Gastrocnemius medialis (tissue), 4 donors: Measurements from ENCODE around the gene PPARA. TPM values are rescaled to one million over a fixed set of nuclear protein-coding genes. Genes with fewer than 3 reads are reported as not detected.

Source experiments
- ATAC-seq, 2 donors: fragments of 150-250 bp; one replicate each; pipeline ENCODE4 v1.9.1; 2016
- DNase-seq, 2 donors: peaks; one replicate each; pipeline ENCODE4 v3.0.0-alpha.2; 2019
- H3K27ac ChIP-seq, 4 donors: fragments of 200-600 bp; sonication (generic); 1 replicate in 1 of 4; 2 replicates in 3 of 4; pipeline ENCODE4 v1.5.1; 2016 to 2018; ENCODE audit warnings: mild to moderate bottlenecking in 2 of 4, moderate library complexity in 1 of 4
- H3K27me3 ChIP-seq, 3 donors: fragments of 200-600 bp; sonication (generic) in 2 of 3; 1 replicate in 1 of 3; 2 replicates in 2 of 3; pipeline versions ENCODE4 v1.5.1 to v1.6.0; 2016 to 2019; ENCODE audit warnings: mild to moderate bottlenecking in 1 of 3, moderate library complexity in 1 of 3
- H3K36me3 ChIP-seq, 2 donors: fragments of 200-600 bp; sonication (generic) in 1 of 2; one replicate each; pipeline ENCODE4 v1.5.1; 2017 to 2018
- H3K4me1 ChIP-seq, 2 donors: fragments of 200-600 bp; sonication (generic) in 1 of 2; one replicate each; pipeline ENCODE4 v1.5.1; 2016 to 2017; ENCODE audit warnings: mild to moderate bottlenecking in 2 of 2
- H3K4me3 ChIP-seq, 4 donors: fragments of 200-600 bp; sonication (generic) in 3 of 4; 1 replicate in 1 of 4; 2 replicates in 3 of 4; pipeline ENCODE4 v1.5.1; 2016 to 2019; ENCODE audit warnings: mild to moderate bottlenecking in 2 of 4
- H3K9me3 ChIP-seq, 3 donors: fragments of 200-600 bp; sonication (generic) in 2 of 3; 1 replicate in 1 of 3; 2 replicates in 2 of 3; pipeline ENCODE4 v1.5.1; 2016 to 2019
- POLR2A ChIP-seq, 2 donors: fragments of 450-650 bp; IDR thresholded peaks; one replicate each; pipeline ENCODE4 v1.6.1; 2017; ENCODE audit warnings: antibody characterized with exemption in 2 of 2, mild to moderate bottlenecking in 2 of 2, moderate library complexity in 2 of 2
- in situ Hi-C, 4 donors: fragments of 200-750 bp; cut with MboI; loops; one replicate each; pipeline versions ENCODE4 v1.15.0 to v1.8.0; 2017; ENCODE audit warnings: low sequenced_read_pairs in 4 of 4
- intact Hi-C: fragments of 100-400 bp; cut with DNase I; formaldehyde crosslinking; loops from one replicate; pipeline ENCODE4 v1.15.1; 2023; ENCODE audit warnings: low total_unique reads
- total RNA-seq, 4 donors: library from RNA; depleted of rRNA; stranded (reverse); fragments of >200 nt; gene quantifications; one replicate each; pipeline versions ENCODE4 v1.1.0 to v1.2.3, GENCODE V29; 2016
- TF ChIP-seq, protein P1 (sequence below), 5 experiments: fragments of 450-650 bp in 3 of 5; fragments of 200-600 bp in 2 of 5; sonication (generic) in 2 of 5; IDR thresholded peaks in 4 of 5; conservative IDR thresholded peaks in 1 of 5; 1 replicate in 4 of 5; 2 replicates in 1 of 5; pipeline ENCODE4 v1.5.1; 2016 to 2019; ENCODE audit warnings: antibody characterized with exemption in 5 of 5, mild to moderate bottlenecking in 3 of 5, moderate library complexity in 3 of 5

PPARA gene
- total RNA-seq, 4 donors from 2014 or later, result 29.6 to 74.8 (median 57.9) TPM

DNA sequence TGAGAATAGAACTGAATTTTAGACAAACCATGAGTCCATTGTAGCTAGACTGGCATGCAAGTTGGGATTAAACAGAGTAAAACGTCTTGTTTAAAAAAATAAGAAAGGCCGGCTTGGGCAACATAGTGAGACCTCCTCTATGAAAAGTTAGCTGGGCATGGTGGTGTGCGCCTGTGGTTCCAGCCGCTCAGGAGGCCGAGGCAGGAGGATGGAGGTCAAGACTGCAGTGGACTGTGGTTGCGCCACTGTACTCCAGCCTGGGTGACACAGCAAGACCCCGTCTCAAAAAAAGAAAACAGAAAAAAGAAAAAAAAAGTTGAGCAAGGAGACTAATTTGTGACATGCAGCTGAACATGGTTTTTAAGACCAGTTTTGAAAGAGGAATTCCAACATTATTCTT is 76.3 kb downstream of the PPARA start:
- in situ Hi-C loops, result no loop called here
- no peak overlapping the region for H3K27ac ChIP-seq
- no peak for ATAC-seq
- TF ChIP-seq, protein P1, sequence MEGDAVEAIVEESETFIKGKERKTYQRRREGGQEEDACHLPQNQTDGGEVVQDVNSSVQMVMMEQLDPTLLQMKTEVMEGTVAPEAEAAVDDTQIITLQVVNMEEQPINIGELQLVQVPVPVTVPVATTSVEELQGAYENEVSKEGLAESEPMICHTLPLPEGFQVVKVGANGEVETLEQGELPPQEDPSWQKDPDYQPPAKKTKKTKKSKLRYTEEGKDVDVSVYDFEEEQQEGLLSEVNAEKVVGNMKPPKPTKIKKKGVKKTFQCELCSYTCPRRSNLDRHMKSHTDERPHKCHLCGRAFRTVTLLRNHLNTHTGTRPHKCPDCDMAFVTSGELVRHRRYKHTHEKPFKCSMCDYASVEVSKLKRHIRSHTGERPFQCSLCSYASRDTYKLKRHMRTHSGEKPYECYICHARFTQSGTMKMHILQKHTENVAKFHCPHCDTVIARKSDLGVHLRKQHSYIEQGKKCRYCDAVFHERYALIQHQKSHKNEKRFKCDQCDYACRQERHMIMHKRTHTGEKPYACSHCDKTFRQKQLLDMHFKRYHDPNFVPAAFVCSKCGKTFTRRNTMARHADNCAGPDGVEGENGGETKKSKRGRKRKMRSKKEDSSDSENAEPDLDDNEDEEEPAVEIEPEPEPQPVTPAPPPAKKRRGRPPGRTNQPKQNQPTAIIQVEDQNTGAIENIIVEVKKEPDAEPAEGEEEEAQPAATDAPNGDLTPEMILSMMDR (IDR thresholded peaks at IDR 0.05 in 4 of 5, conservative IDR thresholded peaks at IDR 0.05 in 1 of 5), result no peak
- no peak for TF ChIP-seq POLR2A (IDR thresholded peaks at IDR 0.05)
- no peaks in the 10 kb centered on the region for H3K9me3 ChIP-seq
- H3K4me1 ChIP-seq, result no peaks in the 10 kb centered on the region
- intact Hi-C loops, result no loop called here
- H3K36me3 ChIP-seq, result peaks cover 0 to 21% of the 10 kb centered on the region in 2 donors
- no peak for DNase-seq
- H3K27me3 ChIP-seq, result no peaks in the 10 kb centered on the region
- no peak overlapping the region for H3K4me3 ChIP-seq

DNA sequence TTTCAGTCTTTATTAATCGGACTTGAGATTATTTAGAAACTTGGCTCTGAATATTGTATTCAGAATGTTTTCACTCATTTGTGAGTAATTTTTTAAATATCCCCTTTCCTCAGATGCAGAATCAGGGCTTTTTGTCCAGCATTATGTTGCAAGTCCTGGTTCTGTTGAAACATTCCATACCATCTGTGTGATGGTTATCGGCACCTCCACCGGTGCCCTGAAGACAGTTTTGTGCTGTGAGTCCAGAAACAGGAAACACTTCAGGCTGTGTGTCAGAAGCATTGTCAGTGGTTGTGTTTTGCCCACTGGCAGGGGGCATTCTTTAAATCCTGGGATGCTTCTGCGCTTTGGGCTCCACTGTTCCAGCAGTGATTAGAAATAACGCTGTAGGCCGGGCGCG is 79.4 kb downstream of the PPARA start:
- intact Hi-C loops, result no loop called here
- H3K27me3 ChIP-seq, result no peaks in the 10 kb centered on the region

DNA sequence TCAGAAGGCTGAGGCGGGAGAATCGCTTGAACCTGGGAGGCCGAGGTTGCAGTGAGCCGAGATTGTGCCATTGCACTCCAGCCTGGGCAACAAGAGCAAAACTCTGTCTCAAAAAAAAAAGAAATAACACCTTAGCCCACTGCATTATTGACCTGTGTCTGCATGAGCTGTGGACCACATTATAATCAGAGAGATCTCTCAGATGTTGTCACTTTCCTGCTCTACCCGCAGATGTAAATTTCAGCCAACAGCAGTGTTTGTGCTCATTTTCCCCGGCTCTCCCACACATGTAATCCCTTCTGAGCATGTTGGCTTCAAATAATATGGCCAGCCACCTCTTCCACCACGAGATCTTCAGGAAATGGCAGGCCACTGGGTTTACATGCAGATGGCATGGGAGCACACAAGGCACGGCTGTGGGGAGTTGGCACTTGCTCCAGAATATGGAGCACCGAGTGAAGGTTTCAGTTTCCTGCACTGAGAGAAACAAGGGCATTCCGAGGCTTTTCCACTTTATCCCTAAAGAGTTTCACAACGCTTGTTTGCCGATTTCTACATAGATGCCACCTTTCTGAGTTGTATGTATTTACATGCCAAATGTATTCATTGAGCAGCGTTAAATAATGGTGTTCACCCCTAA is 80.1 kb downstream of the PPARA start:
- intact Hi-C loops, result no loop called here
- Histone ChIP-seq H3K4me3 (no peak overlapping the region), H3K9me3 (no peaks in the 10 kb centered on the region), H3K36me3 (peaks cover 0 to 11% of the 10 kb centered on the region in 2 donors), H3K4me1 (peaks cover 9 to 11% of the 10 kb centered on the region in 2 donors), H3K27ac (no peak overlapping the region), H3K27me3 (no peaks in the 10 kb centered on the region)
- ATAC-seq, result no peak
- TF ChIP-seq, protein P1 (IDR thresholded peaks at IDR 0.05 in 4 of 5, conservative IDR thresholded peaks at IDR 0.05 in 1 of 5), result no peak
- no peak for TF ChIP-seq POLR2A (IDR thresholded peaks at IDR 0.05)
- no peak for DNase-seq
- in situ Hi-C loops, result no loop called here

More for the DNA sequence above, 79.4 kb downstream of the PPARA start:
- in situ Hi-C loops, result no loop called here
- TF ChIP-seq, protein P1 (IDR thresholded peaks at IDR 0.05 in 4 of 5, conservative IDR thresholded peaks at IDR 0.05 in 1 of 5), result no peak
- no peak for TF ChIP-seq POLR2A (IDR thresholded peaks at IDR 0.05)
- no peak overlapping the region for H3K4me3 ChIP-seq
- ATAC-seq (no peak), DNase-seq (no peak)
- H3K9me3 ChIP-seq, result no peaks in the 10 kb centered on the region
- peaks cover 9 to 11% of the 10 kb centered on the region in 2 donors for H3K4me1 ChIP-seq
- H3K27ac ChIP-seq, result no peak overlapping the region
- H3K36me3 ChIP-seq, result peaks cover 0 to 6% of the 10 kb centered on the region in 2 donors

DNA sequence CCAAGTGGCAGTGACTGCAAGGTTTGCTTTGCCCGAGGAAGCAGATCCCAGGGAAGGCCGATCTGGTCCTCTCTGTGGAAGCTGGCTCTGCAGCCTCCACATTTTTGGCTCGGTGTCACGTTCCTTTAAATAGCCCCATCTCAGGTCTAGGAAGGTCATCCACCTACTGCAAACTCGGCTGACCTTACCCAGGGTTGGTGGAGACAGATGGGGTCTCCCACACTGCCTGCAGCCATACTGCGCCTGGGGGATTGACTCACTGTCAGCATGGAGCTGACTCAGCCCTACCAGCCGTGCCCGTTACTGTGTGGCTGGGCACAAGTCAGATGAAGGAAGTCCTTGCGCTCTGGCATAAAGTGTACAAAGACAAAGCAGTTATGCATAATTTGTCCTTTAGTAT is 82.9 kb downstream of the PPARA start:
- peak overlapping the region; percentile 1 to 72 (median 66) for H3K27ac ChIP-seq
- peaks cover 0 to 11% of the 10 kb centered on the region in 2 donors for H3K36me3 ChIP-seq
- no peaks in the 10 kb centered on the region for H3K27me3 ChIP-seq
- no peaks in the 10 kb centered on the region for H3K9me3 ChIP-seq
- peak; percentile 45 to 76 for DNase-seq
- peak; percentile 75 to 86 for ATAC-seq
- in situ Hi-C loops (no loop called here), intact Hi-C loops (no loop called here)
- peaks cover 16 to 20% of the 10 kb centered on the region in 2 donors for H3K4me1 ChIP-seq
- TF ChIP-seq, protein P1 (IDR thresholded peaks at IDR 0.05 in 4 of 5, conservative IDR thresholded peaks at IDR 0.05 in 1 of 5), result no peak
- TF ChIP-seq POLR2A (IDR thresholded peaks at IDR 0.05), result no peak
- no peak overlapping the region for H3K4me3 ChIP-seq
